GM18519 (cell line): ENCODE data around the gene C14orf180.
"Not testable (repeated sequence)": the region's sequence is repeated elsewhere in the genome, so short reads cannot be mapped to it uniquely, and the experiment has no call there.

ENCODE experiments used
- ATAC-seq: cut with Tn5 transposase; IDR thresholded peaks from one replicate; pipeline ENCODE4 v1.9.1; 2021; ENCODE audit warnings: mild to moderate bottlenecking, moderate library complexity; ENCODE audit not compliant: unreplicated experiment, low FRiP score

Gene C14orf180

GRCh38 chr14:104576232-104576969, 3.2 kb upstream of the C14orf180 start:
- no peak for ATAC-seq

DNA sequence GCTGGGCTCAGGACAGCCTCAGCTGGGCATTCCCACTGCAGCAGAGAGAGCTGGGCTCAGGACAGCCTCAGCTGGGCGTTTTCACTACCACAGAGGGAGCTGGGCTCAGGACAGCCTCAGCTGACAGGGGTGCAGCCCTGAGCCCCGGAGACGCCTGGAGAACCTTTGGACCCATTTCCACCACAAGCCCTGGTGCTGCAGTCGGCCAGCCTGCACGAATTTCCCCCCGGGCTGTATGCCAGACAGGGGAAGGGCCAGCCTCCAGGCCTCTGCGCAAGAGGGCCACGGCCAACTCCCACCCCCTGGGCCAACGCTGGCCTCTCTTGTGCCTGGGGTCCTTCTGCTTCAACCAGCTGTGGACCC, 2.6 kb upstream of the C14orf180 start:
- no peak for ATAC-seq

GRCh38 chr14:104577426-104577825, 2.1 kb upstream of the C14orf180 start:
- no peak for ATAC-seq

- no peak for ATAC-seq
Observed at GRCh38 chr14:104577847-104578301, 1.7 kb upstream of the C14orf180 start.

GRCh38 chr14:104578321-104578720, 1.2 kb upstream of the C14orf180 start:
- ATAC-seq = no peak

DNA sequence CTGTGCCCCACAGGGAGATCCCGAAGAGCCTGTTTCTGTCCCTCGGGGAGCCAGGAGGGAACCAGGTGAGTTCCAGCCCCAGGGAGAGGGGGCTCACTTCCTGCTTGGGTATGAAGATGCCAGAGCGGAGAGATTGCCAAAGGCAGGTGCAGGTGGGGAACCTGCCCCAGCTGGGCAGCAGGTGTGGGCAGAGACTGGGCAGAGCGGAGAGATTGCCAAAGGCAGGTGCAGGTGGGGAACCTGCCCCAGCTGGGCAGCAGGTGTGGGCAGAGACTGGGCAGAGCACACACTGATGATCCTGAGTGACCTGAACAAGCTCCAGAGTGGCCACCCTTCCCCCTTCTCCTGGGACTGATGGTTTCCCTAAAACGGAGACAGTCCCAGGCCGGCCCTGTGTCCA, 375 bp downstream of the C14orf180 start:
- not testable (repeated sequence) for ATAC-seq

- no peak for ATAC-seq
Observed at GRCh38 chr14:104580961-104581360, 1.4 kb downstream of the C14orf180 start.

DNA sequence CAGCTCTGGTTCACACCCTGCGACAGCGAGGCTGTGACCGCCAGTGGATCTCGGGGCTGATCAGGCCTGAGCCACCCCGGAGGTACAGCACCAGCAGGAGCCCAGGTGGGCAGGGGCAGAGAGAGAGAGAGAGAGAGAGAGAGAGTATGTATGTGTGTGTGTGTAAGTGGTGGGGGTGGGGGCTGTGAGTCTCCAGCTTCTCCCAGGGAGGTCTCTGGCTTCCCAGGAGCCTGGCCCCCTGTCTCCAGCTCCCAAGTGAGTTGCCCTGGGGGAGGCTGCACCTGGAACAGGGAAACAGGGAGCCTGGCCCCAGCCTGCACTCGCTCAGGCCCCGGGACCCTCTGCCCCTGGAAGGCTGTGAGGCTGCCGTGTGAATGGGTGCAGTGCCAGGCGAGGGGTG, 2.0 kb downstream of the C14orf180 start:
- no peak for ATAC-seq

- no peak for ATAC-seq
Observed at GRCh38 chr14:104582005-104582404, 2.4 kb downstream of the C14orf180 start.

DNA sequence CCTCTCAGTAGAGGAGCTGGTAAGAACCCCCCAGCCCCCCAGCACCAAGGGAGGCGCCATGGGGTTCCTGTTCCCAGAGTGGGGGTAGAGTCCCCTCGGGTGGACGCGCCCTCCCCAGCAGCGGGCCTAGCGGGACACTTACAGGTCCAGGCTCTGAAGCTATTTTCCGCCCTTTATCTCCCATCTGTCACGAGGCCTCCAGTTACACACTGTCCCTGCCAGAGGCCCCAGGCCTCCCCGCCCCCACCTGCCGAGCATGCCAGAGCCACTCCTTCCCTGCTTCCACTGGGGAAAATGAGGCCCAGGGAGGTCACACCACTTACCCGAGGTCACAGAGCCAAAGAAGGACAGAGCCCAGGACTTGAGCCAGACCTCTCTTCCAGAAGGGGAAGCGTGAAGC, 3.1 kb downstream of the C14orf180 start:
- ATAC-seq = no peak

DNA sequence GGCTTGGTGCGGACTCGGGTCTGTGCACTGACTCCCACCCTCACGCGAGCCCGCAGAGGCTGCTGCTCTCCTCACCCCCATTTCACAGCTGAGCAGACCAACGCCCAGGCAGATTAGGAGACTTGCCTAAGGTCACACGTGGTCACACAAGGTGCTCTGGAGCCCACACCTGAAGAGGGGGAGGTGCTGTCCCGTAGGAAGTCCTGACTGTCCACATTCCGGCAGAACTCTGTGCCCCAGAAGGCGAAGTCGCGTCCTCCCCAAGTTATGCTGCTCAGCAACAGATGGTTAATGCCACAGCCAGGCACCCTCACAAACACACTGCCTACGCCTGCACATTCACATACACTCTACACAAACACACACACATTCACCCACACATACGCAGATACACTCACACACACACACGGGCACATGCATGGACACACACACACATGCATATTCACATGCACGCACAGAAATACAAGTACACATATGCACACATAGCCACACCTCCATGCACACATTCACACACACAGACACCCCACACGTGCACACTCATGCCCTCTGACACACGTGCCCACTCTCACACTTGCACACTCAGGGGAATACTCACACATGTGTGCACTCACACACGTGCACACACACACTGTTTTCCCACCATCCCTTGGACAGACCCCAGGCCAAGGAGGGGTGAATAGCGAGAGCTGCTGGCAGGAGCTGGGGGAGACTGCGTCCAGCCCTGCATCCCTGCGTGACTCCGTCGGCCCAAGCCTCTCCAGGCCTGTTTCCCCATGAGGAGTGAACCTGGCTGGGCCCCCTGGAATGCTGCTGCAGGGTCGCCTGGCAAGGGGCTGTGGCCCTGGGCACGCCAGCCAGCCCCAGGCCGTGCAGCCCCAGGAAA, 4.1 kb downstream of the C14orf180 start:
- ATAC-seq = no peak

DNA sequence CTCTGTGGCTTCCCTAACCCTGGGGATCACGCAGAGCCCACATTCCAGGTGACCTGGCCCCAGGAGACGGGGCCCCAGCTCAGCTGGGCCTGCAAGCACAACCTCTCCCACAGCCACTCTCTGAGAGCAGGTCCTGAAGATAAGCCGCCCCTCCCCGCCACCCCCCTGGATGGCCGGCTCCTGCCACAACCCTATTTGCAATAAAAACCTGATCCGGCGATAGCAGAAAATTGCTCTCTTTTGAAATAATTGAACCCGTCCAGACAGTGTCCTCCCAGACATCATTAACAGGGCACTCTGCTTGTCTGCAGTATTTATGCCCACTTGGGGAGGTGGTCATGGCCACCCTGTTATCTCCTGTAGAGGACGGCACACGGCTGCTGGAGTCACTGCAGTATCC, 5.0 kb downstream of the C14orf180 start:
- ATAC-seq = no peak

DNA sequence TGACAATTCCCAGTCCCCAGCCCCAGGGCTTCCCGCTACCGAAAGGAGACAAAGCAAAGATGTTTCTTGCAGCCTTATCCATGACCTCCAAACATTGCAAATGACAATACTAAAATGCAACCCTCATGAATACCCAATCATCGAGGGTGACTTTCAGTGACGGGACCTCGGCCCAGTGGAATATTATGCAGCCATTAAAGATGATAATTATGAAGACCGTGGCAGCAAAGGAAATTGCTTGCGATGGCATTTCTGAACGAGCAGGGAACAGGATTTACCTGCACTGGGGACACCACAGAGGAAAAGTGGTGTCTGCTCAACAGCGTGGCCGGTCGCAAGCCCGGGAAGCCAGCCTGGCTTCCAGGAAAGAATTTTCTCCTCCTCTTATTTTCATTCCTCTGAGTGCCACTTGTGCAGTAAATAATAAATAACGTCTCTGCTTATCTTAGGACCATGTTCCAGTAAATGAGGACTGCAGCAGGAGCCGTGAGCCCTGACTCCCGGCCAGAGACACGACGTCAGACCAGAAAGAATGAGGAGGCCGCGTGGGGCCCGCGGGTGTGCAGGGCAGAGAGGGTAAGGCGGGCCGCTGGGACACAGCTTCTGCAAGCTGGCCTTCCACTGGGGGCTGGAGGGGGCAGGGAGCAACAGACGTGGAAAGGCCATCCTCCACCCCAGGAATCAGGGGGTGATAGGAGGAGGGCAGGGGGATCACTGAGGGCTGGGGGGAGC, 6.6 kb downstream of the C14orf180 start:
- no peak for ATAC-seq

DNA sequence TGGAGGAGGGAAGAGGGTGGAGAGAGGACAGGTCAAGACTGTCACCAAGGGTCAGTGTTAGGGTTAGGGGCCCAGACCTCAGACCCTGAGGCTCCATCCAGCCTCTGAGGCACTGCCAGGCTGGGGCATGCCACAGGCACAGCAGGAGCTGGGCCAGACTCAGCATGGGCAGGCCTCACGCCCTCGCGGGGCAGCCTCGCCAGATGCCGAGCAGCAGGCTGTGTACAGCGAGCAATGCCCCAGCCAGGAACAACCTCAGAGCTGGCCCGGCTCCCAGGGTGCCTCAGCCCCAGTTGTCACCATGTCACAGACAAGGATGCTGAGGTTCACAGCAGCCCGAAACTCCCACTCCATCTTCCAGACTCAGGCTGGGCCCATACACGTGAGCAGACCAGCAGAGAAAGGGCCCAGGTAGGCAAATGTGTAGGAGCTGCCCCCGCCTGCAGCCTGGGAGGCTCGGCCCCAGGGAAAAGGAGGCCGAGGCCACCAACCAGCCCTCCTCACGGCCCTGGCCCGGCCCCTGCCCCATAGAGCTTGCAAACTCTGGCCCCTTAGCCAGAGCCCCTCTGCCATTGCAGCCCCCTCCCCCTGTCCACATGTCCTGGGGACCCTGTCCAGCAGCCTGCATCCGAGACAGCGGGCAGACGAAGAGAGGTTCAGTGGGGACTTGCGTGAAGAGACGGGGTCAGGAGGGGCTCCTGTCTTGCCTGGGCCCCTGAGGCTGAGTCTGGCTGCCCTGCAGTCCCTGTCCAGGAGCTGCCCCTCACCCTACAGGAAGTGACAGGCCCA, 7.5 kb downstream of the C14orf180 start:
- ATAC-seq = no peak

- ATAC-seq = no peak
Observed at GRCh38 chr14:104587641-104588040, 8.1 kb downstream of the C14orf180 start.

- ATAC-seq = no peak
Observed at GRCh38 chr14:104588066-104588857, 8.7 kb downstream of the C14orf180 start.

DNA sequence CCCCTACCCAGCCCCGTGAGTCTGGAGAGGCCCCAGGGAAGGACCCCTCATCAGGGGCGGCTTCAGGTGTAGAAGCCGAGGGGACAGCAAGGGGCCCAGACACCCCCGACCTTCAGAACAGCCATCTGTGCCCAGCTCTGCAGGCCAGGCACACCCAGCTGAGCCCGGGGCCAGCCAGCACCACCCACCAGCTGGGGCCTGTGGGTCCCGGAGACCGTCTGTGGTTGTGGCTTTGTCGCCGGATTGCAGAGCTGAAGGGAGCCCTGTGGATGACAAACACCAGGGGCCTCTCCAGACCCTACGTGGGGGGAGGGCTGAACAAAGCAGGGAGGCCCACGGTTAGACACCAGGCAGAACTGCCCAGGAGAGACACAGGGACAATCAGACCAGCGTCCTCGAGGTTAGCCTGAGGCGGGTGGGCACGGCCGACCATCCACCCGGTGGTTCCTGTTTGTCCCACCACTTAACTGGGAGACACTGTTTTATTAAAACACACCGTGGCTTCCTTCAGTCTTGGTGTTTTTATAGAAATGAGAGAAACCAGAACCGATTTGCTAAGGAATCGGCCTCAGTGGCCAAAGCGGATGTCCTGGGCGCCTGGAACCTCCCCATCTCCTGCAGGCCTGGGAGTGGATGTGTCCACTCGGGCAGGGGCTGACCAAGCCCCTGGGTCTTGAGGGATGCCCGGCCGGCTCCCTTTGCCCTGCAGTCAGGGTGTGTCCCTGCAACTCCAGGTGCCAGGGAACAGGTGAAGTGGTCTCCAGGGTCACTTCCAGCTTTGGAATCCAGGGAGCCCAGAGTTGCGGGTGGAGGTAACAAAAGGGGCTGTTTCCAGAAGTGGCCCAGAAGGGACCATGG, 10.0 kb downstream of the C14orf180 start:
- ATAC-seq = no peak

GRCh38 chr14:104590240-104590965, 10.8 kb downstream of the C14orf180 start:
- ATAC-seq = no peak
